Breast epithelium (tissue), 4 donors: ENCODE measurements around the gene SPATA3. TPM values are rescaled to one million over a fixed set of nuclear protein-coding genes. Genes with fewer than 3 reads are reported as not detected.

Experiments
- DNase-seq, 2 donors: peaks; one replicate each; pipeline ENCODE4 v3.0.0-alpha.2; 2019; ENCODE audit warnings: low spot score in 2 of 2
- H3K27ac ChIP-seq, 2 donors: fragments of 200-600 bp; sonication (generic) in 1 of 2; one replicate each; pipeline ENCODE4 v1.5.1; 2016 to 2019; ENCODE audit warnings: mild to moderate bottlenecking in 1 of 2
- H3K27me3 ChIP-seq, 2 donors: fragments of 200-600 bp; sonication (generic) in 1 of 2; one replicate each; pipeline versions ENCODE4 v1.5.1 to v1.6.0; 2017 to 2019; ENCODE audit warnings: control low read depth in 1 of 2, mild to moderate bottlenecking in 1 of 2
- H3K36me3 ChIP-seq: fragments of 200-600 bp; one replicate; pipeline ENCODE4 v1.5.1; 2019
- H3K4me1 ChIP-seq, 2 donors: fragments of 200-600 bp; sonication (generic); one replicate each; pipeline ENCODE4 v1.5.1; 2016 to 2019; ENCODE audit warnings: control low read depth in 1 of 2
- H3K4me3 ChIP-seq, 3 donors: fragments of 200-600 bp; sonication (generic); 1 replicate in 2 of 3; 2 replicates in 1 of 3; pipeline ENCODE4 v1.5.1; 2016 to 2019; ENCODE audit warnings: mild to moderate bottlenecking in 3 of 3, moderate library complexity in 2 of 3
- H3K9me3 ChIP-seq, 2 donors: fragments of 200-600 bp; sonication (generic) in 1 of 2; one replicate each; pipeline ENCODE4 v1.5.1; 2016 to 2019; ENCODE audit warnings: control low read depth in 1 of 2
- POLR2A ChIP-seq: fragments of 450-650 bp; IDR thresholded peaks from one replicate; pipeline ENCODE4 v1.6.1; 2016; ENCODE audit warnings: antibody characterized with exemption, mild to moderate bottlenecking, moderate library complexity
- POLR2AphosphoS5 ChIP-seq, 3 donors: sonication (generic); formaldehyde crosslinking; IDR thresholded peaks; one replicate each; pipeline ENCODE4 v1.6.1; 2017; ENCODE audit warnings: antibody characterized with exemption in 3 of 3
- intact Hi-C: fragments of 100-400 bp; cut with DNase I; formaldehyde crosslinking; loops from one replicate; pipeline ENCODE4 v1.15.1; 2023; ENCODE audit warnings: low total_unique reads
- total RNA-seq, 3 donors: library from RNA; depleted of rRNA; stranded (reverse); fragments of >200 nt; gene quantifications; one replicate each; pipeline ENCODE4 v1.1.0, GENCODE V29; 2016
- TF ChIP-seq, protein P1 (sequence below), 3 donors: fragments of 450-650 bp; IDR thresholded peaks; one replicate each; pipeline ENCODE4 v1.5.1; 2016 to 2017; ENCODE audit warnings: antibody characterized with exemption in 3 of 3, mild to moderate bottlenecking in 3 of 3, moderate library complexity in 3 of 3

SPATA3 gene
- total RNA-seq, 3 donors from 2014 or later: not detected

DNA sequence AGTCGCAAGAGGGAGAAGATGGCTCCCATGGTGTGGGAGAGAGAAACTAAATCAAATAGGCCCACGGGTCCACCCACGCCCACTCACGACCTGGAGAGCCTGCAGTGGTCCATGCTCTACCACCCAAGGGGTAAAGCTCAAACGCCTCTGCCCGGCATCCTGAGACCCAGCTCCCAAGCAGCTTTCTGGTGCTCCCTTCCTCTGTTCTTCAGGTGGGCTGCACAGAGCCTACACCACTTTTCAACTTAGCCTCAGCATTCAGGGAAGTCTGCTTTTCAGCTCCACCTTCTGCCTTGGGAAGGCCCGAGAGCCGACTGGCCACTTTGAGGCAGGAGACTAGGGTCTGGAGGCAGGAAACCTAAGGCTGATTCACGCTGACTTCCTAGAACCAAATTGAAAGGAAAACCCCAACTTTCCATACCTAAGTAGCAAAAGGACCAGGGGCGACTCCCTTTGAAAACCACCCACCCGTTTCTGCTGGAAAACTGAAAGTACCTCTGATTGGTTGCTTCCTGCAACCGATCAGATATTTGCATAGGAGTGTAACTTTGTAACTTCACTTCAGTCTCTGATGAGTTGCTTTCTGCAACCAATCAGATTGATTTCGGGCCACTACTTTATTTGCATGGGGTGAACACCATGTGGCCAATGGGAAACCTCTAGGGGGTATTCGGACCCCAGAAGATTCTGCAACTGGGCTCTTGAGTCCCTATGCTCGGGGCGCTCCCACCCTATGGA lies 26.8 kb upstream of the SPATA3 start:
- Histone ChIP-seq H3K4me1 (no peaks in the 10 kb centered on the region), H3K36me3 (no peaks in the 10 kb centered on the region), H3K4me3 (peak overlapping the region in 1 of 3 donors; percentile 2), H3K27ac (no peak overlapping the region), H3K9me3 (no peaks in the 10 kb centered on the region), H3K27me3 (no peaks in the 10 kb centered on the region)
- DNase-seq: no peak
- no peak for TF ChIP-seq POLR2A
- no peak for TF ChIP-seq POLR2AphosphoS5 (IDR thresholded peaks at IDR 0.05)
- TF ChIP-seq, protein P1, sequence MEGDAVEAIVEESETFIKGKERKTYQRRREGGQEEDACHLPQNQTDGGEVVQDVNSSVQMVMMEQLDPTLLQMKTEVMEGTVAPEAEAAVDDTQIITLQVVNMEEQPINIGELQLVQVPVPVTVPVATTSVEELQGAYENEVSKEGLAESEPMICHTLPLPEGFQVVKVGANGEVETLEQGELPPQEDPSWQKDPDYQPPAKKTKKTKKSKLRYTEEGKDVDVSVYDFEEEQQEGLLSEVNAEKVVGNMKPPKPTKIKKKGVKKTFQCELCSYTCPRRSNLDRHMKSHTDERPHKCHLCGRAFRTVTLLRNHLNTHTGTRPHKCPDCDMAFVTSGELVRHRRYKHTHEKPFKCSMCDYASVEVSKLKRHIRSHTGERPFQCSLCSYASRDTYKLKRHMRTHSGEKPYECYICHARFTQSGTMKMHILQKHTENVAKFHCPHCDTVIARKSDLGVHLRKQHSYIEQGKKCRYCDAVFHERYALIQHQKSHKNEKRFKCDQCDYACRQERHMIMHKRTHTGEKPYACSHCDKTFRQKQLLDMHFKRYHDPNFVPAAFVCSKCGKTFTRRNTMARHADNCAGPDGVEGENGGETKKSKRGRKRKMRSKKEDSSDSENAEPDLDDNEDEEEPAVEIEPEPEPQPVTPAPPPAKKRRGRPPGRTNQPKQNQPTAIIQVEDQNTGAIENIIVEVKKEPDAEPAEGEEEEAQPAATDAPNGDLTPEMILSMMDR (IDR thresholded peaks at IDR 0.05): no peak
- intact Hi-C loops: no loop called here

DNA sequence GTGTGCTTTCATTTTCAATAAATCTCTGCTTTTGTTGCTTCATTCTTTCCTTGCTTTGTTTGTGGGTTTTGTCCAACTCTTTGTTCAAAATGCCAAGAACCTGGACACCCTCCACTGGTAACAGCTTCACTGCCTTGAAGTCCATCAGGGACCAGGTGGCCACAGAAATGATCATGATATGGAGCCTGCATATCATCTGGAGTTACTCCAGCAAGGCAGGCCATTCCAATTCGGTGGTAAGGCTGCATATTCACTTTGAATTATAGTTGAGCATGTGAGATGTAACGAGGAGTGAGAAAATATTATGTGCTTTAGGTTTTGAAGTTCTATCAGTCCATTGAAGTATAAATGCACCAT lies 26.3 kb upstream of the SPATA3 start:
- H3K4me1 ChIP-seq: no peaks in the 10 kb centered on the region
- TF ChIP-seq POLR2AphosphoS5 (IDR thresholded peaks at IDR 0.05): no peak
- no peak for TF ChIP-seq POLR2A
- TF ChIP-seq, protein P1 (IDR thresholded peaks at IDR 0.05): no peak
- peak overlapping the region in 1 of 3 donors; percentile 2 for H3K4me3 ChIP-seq
- no peak for DNase-seq
- no peaks in the 10 kb centered on the region for H3K9me3 ChIP-seq
- H3K36me3 ChIP-seq: no peaks in the 10 kb centered on the region
- H3K27ac ChIP-seq: no peak overlapping the region
- H3K27me3 ChIP-seq: no peaks in the 10 kb centered on the region
- intact Hi-C loops: no loop called here

DNA sequence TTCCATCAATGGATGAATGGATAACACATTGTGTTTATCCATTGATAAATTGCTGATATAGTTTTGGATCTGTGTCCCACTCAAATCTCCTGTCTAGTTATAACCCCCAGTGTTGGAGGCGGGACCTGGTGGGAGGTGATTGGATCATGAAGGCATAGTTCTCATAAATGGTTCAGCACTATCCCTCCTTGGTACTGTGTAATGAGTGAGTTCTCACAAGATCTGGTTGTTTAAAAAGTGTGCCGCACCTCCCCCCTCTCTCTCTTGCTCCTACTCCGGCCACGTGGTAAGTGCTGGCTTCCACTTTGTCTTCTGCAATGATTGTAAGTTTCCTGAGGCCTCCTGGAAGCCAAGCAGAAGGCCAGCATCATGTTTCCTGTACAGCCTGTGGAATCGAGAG lies 23.9 kb upstream of the SPATA3 start:
- Histone ChIP-seq H3K27ac (no peak overlapping the region), H3K4me1 (no peaks in the 10 kb centered on the region), H3K4me3 (no peak overlapping the region), H3K36me3 (no peaks in the 10 kb centered on the region), H3K9me3 (no peaks in the 10 kb centered on the region), H3K27me3 (no peaks in the 10 kb centered on the region)
- TF ChIP-seq, protein P1 (IDR thresholded peaks at IDR 0.05): no peak
- no peak for TF ChIP-seq POLR2A
- no peak for TF ChIP-seq POLR2AphosphoS5 (IDR thresholded peaks at IDR 0.05)
- DNase-seq: no peak
- intact Hi-C loops: no loop called here

DNA sequence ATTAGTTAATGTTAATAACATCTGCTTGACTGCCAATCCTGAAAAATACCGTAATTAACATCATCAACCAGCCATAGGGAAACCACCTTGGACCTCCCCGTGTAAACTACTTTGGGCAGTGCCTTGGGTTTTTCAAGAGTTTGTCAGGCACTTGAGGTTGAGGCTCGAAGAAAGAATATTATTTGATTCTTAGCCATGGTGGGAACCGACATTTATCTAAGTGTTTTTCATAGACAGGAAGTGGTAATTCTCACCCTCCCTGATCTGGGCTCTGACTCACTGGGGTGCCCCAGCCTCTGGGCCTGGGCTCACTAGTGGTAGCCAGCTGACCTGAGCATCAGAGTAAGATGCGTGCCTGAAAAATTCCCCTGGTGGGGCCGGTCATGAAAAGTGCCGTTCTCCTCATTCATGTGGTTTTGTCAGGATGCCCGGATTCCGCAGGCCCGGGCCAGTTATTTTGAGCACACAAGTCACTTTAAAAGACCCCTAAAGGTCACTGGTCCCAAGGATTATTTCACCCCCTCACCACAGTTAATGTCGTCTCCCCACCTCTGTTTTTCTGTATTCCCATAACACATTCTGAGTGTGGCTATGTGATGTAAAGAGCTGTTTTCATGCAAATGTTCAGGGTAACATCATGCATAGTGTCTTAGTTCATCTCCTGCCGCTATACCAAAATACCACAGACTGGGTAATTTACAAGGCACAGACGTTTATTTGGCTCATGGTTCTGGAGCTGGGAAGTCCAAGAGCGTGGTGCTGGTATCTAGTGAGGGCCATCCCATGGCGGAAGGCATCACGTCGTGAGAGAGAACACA lies 21.6 kb upstream of the SPATA3 start:
- H3K4me1 ChIP-seq: no peaks in the 10 kb centered on the region
- TF ChIP-seq POLR2AphosphoS5 (IDR thresholded peaks at IDR 0.05): no peak
- TF ChIP-seq POLR2A: no peak
- TF ChIP-seq, protein P1 (IDR thresholded peaks at IDR 0.05): no peak
- no peak overlapping the region for H3K27ac ChIP-seq
- H3K4me3 ChIP-seq: no peak overlapping the region
- H3K36me3 ChIP-seq: no peaks in the 10 kb centered on the region
- no peak for DNase-seq
- H3K9me3 ChIP-seq: no peaks in the 10 kb centered on the region
- intact Hi-C loops: no loop called here
- no peaks in the 10 kb centered on the region for H3K27me3 ChIP-seq

DNA sequence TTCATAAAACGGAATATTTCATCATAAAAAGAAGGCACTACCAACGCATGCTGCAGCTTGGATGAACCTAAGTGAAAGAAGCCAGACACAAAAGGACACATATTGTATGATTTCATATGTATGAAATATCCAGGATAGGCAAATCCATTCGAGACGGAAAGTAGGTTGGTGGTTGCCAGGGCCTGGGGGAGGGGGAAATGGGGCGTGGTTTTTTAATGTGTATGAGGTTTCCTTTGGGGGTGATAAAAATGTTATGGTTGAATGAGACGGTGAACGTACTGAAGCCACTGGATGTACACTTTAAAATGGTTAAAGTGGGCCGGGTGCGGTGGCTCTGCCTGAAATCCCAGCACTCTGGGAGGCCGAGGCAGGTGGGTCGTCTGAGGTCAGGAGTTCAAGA lies 20.0 kb upstream of the SPATA3 start:
- Histone ChIP-seq H3K9me3 (no peaks in the 10 kb centered on the region), H3K4me1 (no peaks in the 10 kb centered on the region), H3K27me3 (no peaks in the 10 kb centered on the region), H3K27ac (no peak overlapping the region), H3K36me3 (no peaks in the 10 kb centered on the region), H3K4me3 (no peak overlapping the region)
- DNase-seq: no peak
- intact Hi-C loops: no loop called here
- TF ChIP-seq, protein P1 (IDR thresholded peaks at IDR 0.05): no peak
- TF ChIP-seq POLR2A (no peak), POLR2AphosphoS5 (IDR thresholded peaks at IDR 0.05) (no peak)
